ENCODE measurements around the gene DNAJC25.
A peak's percentile ranks its signal among the peaks of the same experiment; 100 is the strongest.
"Not testable (repeated sequence)": the region's sequence is repeated elsewhere in the genome, so short reads cannot be mapped to it uniquely, and the experiment has no call there.

DNAJC25 gene

GRCh38 chr9:111631214-111631971 lies at the start of gene DNAJC25:
DNAJC25 (plus strand) TSS chr9:111631334; CDS start chr9:111631408, 74 bp downstream.
- peak; percentile 96 for DNase-seq (ENCODE audit: low read depth, low spot score)

GRCh38 chr9:111582888-111583287 lies 48.2 kb upstream of the DNAJC25 start:
- no peak for DNase-seq (ENCODE audit: low read depth, low spot score)

DNA sequence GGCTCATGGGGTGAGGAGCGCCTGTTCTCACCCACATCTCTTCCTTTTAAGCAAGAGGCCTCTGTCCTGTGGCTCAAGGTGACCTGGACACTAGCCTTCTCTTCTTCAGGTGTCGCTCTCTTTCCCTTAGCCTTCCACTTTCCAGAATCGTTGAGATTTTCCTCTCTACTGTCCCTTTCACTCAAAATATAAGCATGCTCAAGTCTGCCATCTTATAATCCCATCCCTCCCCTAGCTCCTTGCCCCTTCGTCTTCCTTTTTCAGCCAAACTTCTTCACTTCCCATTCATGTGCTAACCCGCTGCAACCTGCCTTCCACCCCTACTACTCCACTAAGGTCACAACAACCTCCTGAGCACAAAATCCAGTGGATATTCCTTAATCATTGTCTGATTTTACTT lies 44.8 kb upstream of the DNAJC25 start:
- DNase-seq (ENCODE audit: low read depth, low spot score), result no peak

- no peak for DNase-seq (ENCODE audit: low read depth, low spot score)
Observed at GRCh38 chr9:111588846-111589245, 42.3 kb upstream of the DNAJC25 start.

GRCh38 chr9:111597852-111598732 lies 33.0 kb upstream of the DNAJC25 start:
- DNase-seq (ENCODE audit: low read depth, low spot score), result no peak

DNA sequence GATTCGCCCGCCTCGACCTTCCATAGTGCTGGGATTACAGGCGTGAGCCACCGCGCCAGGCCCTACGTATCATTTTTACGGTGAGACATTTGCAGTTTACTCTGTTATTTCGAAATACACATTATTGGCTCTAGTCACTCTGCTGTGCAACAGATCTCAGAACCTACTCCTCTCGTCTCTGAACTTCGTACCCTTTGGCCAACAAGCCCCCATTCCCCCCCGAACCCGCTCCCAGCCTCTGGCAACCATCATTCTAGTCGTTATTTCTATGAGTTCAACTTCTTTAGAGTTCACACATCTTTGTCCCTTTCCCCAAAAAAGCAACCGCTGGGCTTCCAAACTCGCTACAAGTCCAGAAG lies 32.4 kb upstream of the DNAJC25 start:
- DNase-seq (ENCODE audit: low read depth, low spot score), result no peak

DNA sequence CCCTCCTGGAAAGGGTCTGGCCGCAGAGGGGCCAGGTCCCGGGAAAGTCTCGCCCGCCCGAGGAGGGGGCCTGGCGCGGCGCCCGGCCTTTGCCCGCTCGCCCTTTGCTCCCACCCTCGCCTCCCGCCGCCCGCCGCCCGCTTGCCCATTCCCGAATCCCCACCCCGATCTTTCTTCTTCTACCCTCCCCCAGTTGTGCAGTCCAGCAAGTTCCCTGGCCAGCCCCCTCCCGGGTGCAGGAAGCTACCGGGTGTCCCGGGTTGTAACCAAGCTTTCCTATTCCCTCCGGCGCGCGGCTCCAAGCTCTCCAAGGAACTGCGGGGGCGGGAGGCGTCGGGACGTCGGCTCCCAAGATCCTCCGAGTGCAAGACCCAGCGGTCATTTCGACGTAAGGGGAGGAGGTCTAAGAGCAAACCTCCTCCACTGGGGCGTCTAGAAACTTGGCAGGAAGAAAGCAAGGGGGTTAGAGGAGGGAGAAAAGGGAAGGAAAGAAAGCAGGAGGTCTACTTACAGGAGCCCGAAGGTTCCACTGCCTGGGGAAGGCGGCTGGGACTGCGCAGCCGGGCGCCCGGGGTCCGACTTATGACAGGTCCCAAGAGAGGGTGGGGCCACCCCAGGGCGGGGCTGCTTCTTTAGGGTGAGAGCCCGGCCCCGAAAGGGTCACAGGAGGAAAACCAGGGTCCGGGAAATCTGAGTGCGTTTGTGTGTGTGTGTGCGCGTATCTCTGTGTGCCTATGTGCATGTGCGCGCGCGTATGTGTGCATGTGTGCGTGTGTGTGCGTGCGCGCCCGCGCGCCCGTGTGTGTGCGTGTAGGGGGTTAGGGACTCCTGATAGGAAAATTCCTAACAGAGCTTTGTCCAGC lies 31.8 kb upstream of the DNAJC25 start, which contains the start of gene PTGR1:
Gene PTGR1, minus strand, starts transcription at position 556 of the 863 bp plus-strand sequence. CDS start 2,225 bp downstream, outside the sequence.
- DNase-seq (ENCODE audit: low read depth, low spot score), result no peak

DNA sequence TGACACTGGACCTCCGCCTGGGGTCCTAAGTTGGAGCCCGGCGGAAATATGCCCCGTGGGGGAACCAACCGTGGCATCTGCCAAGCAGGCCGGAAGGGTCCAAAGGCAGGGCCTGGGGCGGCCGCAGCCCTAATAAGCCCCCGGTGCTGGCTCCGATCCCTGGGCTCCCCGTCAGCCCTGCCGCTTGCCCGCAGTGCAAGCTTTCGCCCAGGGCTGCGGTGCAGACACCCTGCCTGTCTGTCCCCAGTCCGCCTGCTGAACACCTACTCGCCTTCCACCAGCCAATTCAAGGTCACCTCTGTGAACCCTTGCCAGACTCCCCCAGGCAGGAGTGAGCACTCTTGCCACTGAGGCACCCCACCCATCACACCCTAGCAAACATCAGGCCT lies 31.2 kb upstream of the DNAJC25 start:
- DNase-seq (ENCODE audit: low read depth, low spot score), result no peak

DNA sequence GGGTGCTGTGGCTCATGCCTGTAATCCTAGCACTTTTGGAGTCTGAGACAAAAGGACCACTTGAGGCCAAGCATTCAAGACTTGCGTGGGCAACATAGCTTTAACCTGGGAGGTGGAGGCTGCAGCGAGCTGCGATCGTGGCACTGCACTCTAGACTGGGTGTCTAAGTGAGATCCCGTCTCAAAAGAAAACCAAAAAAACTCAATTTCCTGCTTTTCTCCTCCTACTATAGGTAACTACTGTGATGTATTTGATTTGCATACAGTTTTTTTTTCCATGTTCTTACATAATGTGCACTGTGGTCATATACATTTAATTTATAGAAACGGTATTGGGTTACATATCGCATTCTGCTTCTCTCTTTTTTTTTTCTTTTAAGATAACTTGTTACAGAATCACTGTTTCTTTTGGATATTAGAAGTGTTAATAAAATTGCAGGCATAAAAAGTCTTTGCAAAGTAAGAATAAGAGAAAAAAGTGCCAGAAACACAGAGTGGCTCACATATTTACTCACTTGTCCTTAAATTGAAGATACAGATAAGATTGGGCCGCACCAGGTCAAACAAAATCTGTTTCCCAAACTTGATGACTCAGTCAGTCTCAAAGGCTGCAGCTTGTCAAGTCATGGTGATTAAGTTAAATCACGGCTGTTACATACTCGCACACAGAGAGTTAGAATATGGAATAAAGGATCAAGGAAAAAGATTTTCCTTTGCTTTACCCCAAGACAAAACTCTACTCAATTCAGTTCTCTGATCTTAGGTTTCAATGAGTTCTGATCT lies 29.7 kb upstream of the DNAJC25 start:
- DNase-seq (ENCODE audit: low read depth, low spot score), result no peak

GRCh38 chr9:111603041-111603440 lies 28.1 kb upstream of the DNAJC25 start:
- no peak for DNase-seq (ENCODE audit: low read depth, low spot score)

DNA sequence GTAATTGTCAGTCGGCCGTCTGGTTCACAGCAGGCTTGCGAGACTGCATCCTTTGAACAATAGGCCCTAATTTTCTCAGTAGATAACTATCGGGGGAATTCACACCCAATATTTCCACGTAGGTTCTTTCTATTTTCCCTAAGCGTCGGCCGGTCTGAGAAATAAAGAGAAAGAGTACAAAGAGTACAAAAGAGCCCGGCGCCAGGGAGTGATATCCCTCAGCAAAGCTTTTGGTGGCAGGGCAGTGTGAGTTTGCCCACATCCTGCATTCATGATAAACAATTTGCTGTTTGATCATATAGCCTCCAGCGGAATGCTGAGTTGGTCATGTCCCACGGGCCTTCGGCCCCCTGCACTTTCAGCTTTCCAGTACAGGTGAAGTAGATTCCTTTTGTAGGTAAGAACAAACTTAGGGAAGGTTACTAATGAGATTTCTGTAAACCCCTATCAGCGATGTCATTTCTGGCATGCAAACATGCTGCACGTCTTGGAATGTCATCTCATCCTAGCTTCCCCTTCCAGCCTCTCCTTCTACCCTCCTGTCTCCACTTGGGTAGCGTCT lies 27.0 kb upstream of the DNAJC25 start:
- no peak for DNase-seq (ENCODE audit: low read depth, low spot score)

DNA sequence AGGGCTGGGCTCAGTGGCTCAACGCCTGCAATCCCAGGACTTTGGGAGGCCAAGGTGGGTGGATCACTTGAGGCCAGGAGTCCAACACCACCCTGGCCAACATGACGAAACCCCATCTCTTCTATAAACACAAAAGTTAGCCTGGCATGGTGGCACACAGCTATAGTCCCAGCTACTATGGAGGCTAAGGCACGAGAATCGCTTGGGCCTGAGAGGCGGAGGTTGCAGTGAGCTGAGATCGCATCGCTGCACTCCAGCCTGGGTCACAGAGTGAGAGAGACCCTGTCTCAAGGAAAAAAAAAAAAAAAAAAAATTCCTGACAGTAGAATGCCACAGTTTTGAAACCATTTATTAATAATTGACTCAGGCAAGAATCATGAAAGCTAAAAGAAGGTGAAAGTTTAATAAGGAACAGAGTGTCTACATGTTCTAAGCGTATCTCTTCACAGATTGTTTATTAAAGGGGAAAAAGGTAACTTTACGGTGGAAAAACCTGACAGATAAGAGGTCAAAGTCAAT lies 26.0 kb upstream of the DNAJC25 start:
- DNase-seq (ENCODE audit: low read depth, low spot score), result no peak

DNA sequence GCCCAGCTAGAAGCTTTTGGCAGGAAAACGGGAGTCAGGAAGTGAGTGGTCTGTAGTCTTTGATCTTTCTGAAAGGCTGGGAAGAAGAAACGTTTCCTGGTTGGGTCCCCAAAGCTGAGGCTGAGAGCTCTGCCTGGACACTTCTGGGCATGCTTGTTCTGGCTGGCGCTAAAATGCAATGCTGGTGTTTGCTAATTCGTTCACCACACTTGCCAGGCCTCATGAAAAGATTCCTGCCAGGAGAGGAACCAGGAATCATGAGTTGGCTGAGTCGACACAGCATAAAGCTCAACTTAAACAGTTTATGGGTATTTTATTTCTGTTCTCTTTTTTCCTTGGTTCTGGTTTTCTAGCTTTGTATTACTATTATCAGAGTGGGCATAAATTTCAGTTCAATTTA lies 21.0 kb upstream of the DNAJC25 start:
- no peak for DNase-seq (ENCODE audit: low read depth, low spot score)

- DNase-seq (ENCODE audit: low read depth, low spot score), result no peak
Observed at GRCh38 chr9:111610845-111611244, 20.3 kb upstream of the DNAJC25 start.

GRCh38 chr9:111613436-111614040 lies 17.6 kb upstream of the DNAJC25 start:
- no peak for DNase-seq (ENCODE audit: low read depth, low spot score)

DNA sequence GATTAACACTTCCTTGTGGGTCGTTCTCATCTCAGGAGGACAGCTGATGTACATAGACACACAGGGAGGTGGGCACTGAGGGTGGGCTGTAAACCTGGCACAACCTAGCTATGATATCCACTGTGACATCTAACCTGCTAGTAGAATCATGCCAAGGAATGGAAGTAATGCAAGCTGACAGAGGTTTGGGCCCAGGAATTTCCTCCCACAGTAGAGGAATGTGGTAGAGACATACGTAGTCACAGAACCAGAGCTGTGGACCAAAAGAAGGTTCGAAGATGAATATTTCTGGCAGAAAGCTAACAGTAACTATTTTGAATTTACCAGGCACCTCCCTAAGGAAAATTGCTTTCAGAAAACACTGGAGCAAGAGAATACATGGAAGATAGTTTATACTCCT lies 15.2 kb upstream of the DNAJC25 start:
- no peak for DNase-seq (ENCODE audit: low read depth, low spot score)

- DNase-seq (ENCODE audit: low read depth, low spot score), result not testable (repeated sequence)
Observed at GRCh38 chr9:111617349-111617748, 13.8 kb upstream of the DNAJC25 start.

- no peak for DNase-seq (ENCODE audit: low read depth, low spot score)
Observed at GRCh38 chr9:111621895-111622480, 9.1 kb upstream of the DNAJC25 start.

GRCh38 chr9:111622626-111623025 lies 8.5 kb upstream of the DNAJC25 start:
- no peak for DNase-seq (ENCODE audit: low read depth, low spot score)

Measured in smooth muscle cell of the brain vasculature (primary cell).